ENCODE measurements around the gene KLK3.

Gene KLK3

DNA sequence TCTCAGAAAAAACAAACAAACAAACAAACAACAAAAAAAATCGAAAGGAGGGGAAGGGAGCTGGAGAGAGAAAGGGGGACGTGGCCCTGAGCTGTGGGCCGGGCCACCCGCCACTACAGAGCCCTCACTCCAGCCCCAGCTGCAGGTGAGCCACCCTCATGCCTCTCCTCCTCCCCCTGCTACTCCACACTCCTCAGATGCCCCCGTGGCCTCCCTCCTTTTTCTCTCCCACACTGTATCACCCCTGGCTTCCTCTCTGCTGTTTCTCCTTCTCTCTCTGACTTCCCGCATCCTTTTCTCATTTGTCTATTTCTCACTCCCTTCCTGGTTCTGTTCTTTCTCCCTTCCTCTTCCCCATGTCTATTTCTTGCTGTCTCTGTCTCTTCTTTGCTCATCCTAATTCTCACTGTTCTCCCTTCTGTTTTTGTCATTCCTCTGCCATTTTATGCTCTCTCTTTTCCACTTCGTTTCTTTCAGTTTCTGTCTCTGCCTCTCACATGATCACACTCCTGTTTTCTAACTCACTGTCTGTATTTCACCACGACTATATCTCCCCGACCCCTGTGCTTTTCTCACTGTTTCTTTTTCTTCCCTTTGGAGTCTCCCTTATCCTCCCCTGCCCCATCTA lies 21.2 kb downstream of the KLK3 start:
- H3K27me3 ChIP-seq (ENCODE audit: control insufficient read depth in 3 of 3, insufficient read depth in 3 of 3, low read depth in 1 of 3, low read length in 3 of 3), result peaks cover 0 to 63% (median 3%) of the 10 kb centered on the region in 3 experiments
- H3K9ac ChIP-seq (ENCODE audit: low read depth, low read length, poor library complexity), result no peak overlapping the region
- no peak overlapping the region for H3K18ac ChIP-seq (ENCODE audit: low read length)
- no peak overlapping the region for H2AK5ac ChIP-seq (ENCODE audit: low read depth, low read length)
- H2BK12ac ChIP-seq (ENCODE audit: low read length), result no peak overlapping the region
- H3K4me1 ChIP-seq (ENCODE audit: control insufficient read depth in 2 of 2, insufficient read depth in 1 of 2, low read depth in 1 of 2, low read length in 2 of 2), result no peaks in the 10 kb centered on the region
- H3K9me3 ChIP-seq (replicated peaks in 1 of 2; ENCODE audit: control insufficient read depth in 2 of 2, insufficient read depth in 1 of 2, low read depth in 1 of 2, low read length in 2 of 2), result no peaks in the 10 kb centered on the region
- H4K8ac ChIP-seq (ENCODE audit: low read depth, low read length), result no peak overlapping the region
- H2BK15ac ChIP-seq (ENCODE audit: low read length), result no peak overlapping the region
- no peak overlapping the region for H3K4me2 ChIP-seq (ENCODE audit: insufficient read depth, low read length, poor library complexity, severe bottlenecking)
- no peak overlapping the region for H3K4me3 ChIP-seq (ENCODE audit: low read length in 2 of 2)
- no peak overlapping the region for H2BK120ac ChIP-seq (ENCODE audit: low read depth, low read length)
- no peak overlapping the region for H3K23ac ChIP-seq (ENCODE audit: low read depth, low read length, poor library complexity)
- H3K4ac ChIP-seq (ENCODE audit: low read length), result no peak overlapping the region
- no peak overlapping the region for H2AFZ ChIP-seq (ENCODE audit: low read length)
- H3K79me1 ChIP-seq (ENCODE audit: low read depth, low read length), result no peaks in the 10 kb centered on the region
- no peak overlapping the region for H3K14ac ChIP-seq (ENCODE audit: low read length)
- DNase-seq (ENCODE audit: low spot score), result no peak
- WGBS, 2 donors (ENCODE audit: extremely low coverage in 2 of 2, insufficient read length in 2 of 2, insufficient replicate concordance in 1 of 2), result no CpG with 5 or more reads among the region's 9 CpGs
- no peak overlapping the region for H2BK5ac ChIP-seq (ENCODE audit: low read length)
- no peak overlapping the region for H3K27ac ChIP-seq (replicated peaks; ENCODE audit: low read length)
- H4K91ac ChIP-seq (ENCODE audit: low read depth, low read length, poor library complexity), result no peak overlapping the region
- no peaks in the 10 kb centered on the region for H3K36me3 ChIP-seq (replicated peaks in 1 of 2; ENCODE audit: control insufficient read depth in 2 of 2, insufficient read depth in 2 of 2, low read length in 2 of 2)

DNA sequence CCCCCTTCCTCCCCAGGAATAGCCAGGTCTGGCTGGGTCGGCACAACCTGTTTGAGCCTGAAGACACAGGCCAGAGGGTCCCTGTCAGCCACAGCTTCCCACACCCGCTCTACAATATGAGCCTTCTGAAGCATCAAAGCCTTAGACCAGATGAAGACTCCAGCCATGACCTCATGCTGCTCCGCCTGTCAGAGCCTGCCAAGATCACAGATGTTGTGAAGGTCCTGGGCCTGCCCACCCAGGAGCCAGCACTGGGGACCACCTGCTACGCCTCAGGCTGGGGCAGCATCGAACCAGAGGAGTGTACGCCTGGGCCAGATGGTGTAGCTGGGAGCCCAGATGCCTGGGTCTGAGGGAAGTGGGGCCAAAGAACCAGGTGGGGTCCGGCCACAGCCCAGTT lies 21.7 kb downstream of the KLK3 start:
- no peak overlapping the region for H2AFZ ChIP-seq (ENCODE audit: low read length)
- no peaks in the 10 kb centered on the region for H3K9me3 ChIP-seq (replicated peaks in 1 of 2; ENCODE audit: control insufficient read depth in 2 of 2, insufficient read depth in 1 of 2, low read depth in 1 of 2, low read length in 2 of 2)
- no peak overlapping the region for H3K4me2 ChIP-seq (ENCODE audit: insufficient read depth, low read length, poor library complexity, severe bottlenecking)
- no peak overlapping the region for H2AK5ac ChIP-seq (ENCODE audit: low read depth, low read length)
- H3K4me3 ChIP-seq (ENCODE audit: low read length in 2 of 2), result no peak overlapping the region
- WGBS, 2 donors (ENCODE audit: extremely low coverage in 2 of 2, insufficient read length in 2 of 2, insufficient replicate concordance in 1 of 2), result no CpG with 5 or more reads among the region's 7 CpGs
- no peak overlapping the region for H4K8ac ChIP-seq (ENCODE audit: low read depth, low read length)
- H4K91ac ChIP-seq (ENCODE audit: low read depth, low read length, poor library complexity), result no peak overlapping the region
- no peak overlapping the region for H2BK12ac ChIP-seq (ENCODE audit: low read length)
- no peak overlapping the region for H3K27ac ChIP-seq (replicated peaks; ENCODE audit: low read length)
- no peaks in the 10 kb centered on the region for H3K79me1 ChIP-seq (ENCODE audit: low read depth, low read length)
- no peak overlapping the region for H2BK5ac ChIP-seq (ENCODE audit: low read length)
- H3K27me3 ChIP-seq (ENCODE audit: control insufficient read depth in 3 of 3, insufficient read depth in 3 of 3, low read depth in 1 of 3, low read length in 3 of 3), result peaks cover 0 to 59% (median 3%) of the 10 kb centered on the region in 3 experiments
- no peak overlapping the region for H3K23ac ChIP-seq (ENCODE audit: low read depth, low read length, poor library complexity)
- H2BK15ac ChIP-seq (ENCODE audit: low read length), result no peak overlapping the region
- DNase-seq (ENCODE audit: low spot score), result no peak
- no peak overlapping the region for H3K14ac ChIP-seq (ENCODE audit: low read length)
- H2BK120ac ChIP-seq (ENCODE audit: low read depth, low read length), result no peak overlapping the region
- no peaks in the 10 kb centered on the region for H3K36me3 ChIP-seq (replicated peaks in 1 of 2; ENCODE audit: control insufficient read depth in 2 of 2, insufficient read depth in 2 of 2, low read length in 2 of 2)
- H3K9ac ChIP-seq (ENCODE audit: low read depth, low read length, poor library complexity), result no peak overlapping the region
- H3K4me1 ChIP-seq (ENCODE audit: control insufficient read depth in 2 of 2, insufficient read depth in 1 of 2, low read depth in 1 of 2, low read length in 2 of 2), result no peaks in the 10 kb centered on the region
- no peak overlapping the region for H3K4ac ChIP-seq (ENCODE audit: low read length)
- peak overlapping the region; percentile 23 for H3K18ac ChIP-seq (ENCODE audit: low read length)

DNA sequence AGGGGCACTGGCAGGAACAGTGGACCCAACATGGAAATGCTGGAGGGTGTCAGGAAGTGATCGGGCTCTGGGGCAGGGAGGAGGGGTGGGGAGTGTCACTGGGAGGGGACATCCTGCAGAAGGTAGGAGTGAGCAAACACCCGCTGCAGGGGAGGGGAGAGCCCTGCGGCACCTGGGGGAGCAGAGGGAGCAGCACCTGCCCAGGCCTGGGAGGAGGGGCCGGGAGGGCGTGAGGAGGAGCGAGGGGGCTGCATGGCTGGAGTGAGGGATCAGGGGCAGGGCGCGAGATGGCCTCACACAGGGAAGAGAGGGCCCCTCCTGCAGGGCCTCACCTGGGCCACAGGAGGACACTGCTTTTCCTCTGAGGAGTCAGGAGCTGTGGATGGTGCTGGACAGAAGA lies 22.6 kb downstream of the KLK3 start:
- no peak overlapping the region for H3K23ac ChIP-seq (ENCODE audit: low read depth, low read length, poor library complexity)
- H2AFZ ChIP-seq (ENCODE audit: low read length), result no peak overlapping the region
- no peak overlapping the region for H2BK15ac ChIP-seq (ENCODE audit: low read length)
- no peak overlapping the region for H2BK12ac ChIP-seq (ENCODE audit: low read length)
- peak overlapping the region; percentile 39 for H2AK5ac ChIP-seq (ENCODE audit: low read depth, low read length)
- peak overlapping the region; percentile 40 for H2BK5ac ChIP-seq (ENCODE audit: low read length)
- no peak for DNase-seq (ENCODE audit: low spot score)
- H4K8ac ChIP-seq (ENCODE audit: low read depth, low read length), result no peak overlapping the region
- H4K91ac ChIP-seq (ENCODE audit: low read depth, low read length, poor library complexity), result no peak overlapping the region
- no peak overlapping the region for H3K4ac ChIP-seq (ENCODE audit: low read length)
- peaks cover 0 to 59% (median 3%) of the 10 kb centered on the region in 3 experiments for H3K27me3 ChIP-seq (ENCODE audit: control insufficient read depth in 3 of 3, insufficient read depth in 3 of 3, low read depth in 1 of 3, low read length in 3 of 3)
- WGBS, 2 donors (ENCODE audit: extremely low coverage in 2 of 2, insufficient read length in 2 of 2, insufficient replicate concordance in 1 of 2), result no CpG with 5 or more reads among the region's 8 CpGs
- no peak overlapping the region for H3K4me3 ChIP-seq (ENCODE audit: low read length in 2 of 2)
- H3K14ac ChIP-seq (ENCODE audit: low read length), result peak overlapping the region; percentile 85
- H3K18ac ChIP-seq (ENCODE audit: low read length), result no peak overlapping the region
- no peak overlapping the region for H2BK120ac ChIP-seq (ENCODE audit: low read depth, low read length)
- H3K4me2 ChIP-seq (ENCODE audit: insufficient read depth, low read length, poor library complexity, severe bottlenecking), result no peak overlapping the region
- no peaks in the 10 kb centered on the region for H3K9me3 ChIP-seq (replicated peaks in 1 of 2; ENCODE audit: control insufficient read depth in 2 of 2, insufficient read depth in 1 of 2, low read depth in 1 of 2, low read length in 2 of 2)
- no peak overlapping the region for H3K9ac ChIP-seq (ENCODE audit: low read depth, low read length, poor library complexity)
- H3K27ac ChIP-seq (replicated peaks; ENCODE audit: low read length), result no peak overlapping the region
- H3K79me1 ChIP-seq (ENCODE audit: low read depth, low read length), result no peaks in the 10 kb centered on the region
- H3K36me3 ChIP-seq (replicated peaks in 1 of 2; ENCODE audit: control insufficient read depth in 2 of 2, insufficient read depth in 2 of 2, low read length in 2 of 2), result no peaks in the 10 kb centered on the region
- no peaks in the 10 kb centered on the region for H3K4me1 ChIP-seq (ENCODE audit: control insufficient read depth in 2 of 2, insufficient read depth in 1 of 2, low read depth in 1 of 2, low read length in 2 of 2)

DNA sequence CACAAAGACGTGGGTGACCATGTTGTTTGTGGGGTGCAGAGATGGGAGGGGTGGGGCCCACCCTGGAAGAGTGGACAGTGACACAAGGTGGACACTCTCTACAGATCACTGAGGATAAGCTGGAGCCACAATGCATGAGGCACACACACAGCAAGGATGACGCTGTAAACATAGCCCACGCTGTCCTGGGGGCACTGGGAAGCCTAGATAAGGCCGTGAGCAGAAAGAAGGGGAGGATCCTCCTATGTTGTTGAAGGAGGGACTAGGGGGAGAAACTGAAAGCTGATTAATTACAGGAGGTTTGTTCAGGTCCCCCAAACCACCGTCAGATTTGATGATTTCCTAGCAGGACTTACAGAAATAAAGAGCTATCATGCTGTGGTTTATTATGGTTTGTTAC lies 24.1 kb downstream of the KLK3 start:
- no peak overlapping the region for H3K23ac ChIP-seq (ENCODE audit: low read depth, low read length, poor library complexity)
- H2BK5ac ChIP-seq (ENCODE audit: low read length), result no peak overlapping the region
- H3K79me1 ChIP-seq (ENCODE audit: low read depth, low read length), result no peaks in the 10 kb centered on the region
- no peak overlapping the region for H4K8ac ChIP-seq (ENCODE audit: low read depth, low read length)
- no peaks in the 10 kb centered on the region for H3K4me1 ChIP-seq (ENCODE audit: control insufficient read depth in 2 of 2, insufficient read depth in 1 of 2, low read depth in 1 of 2, low read length in 2 of 2)
- peaks cover 0 to 52% (median 3%) of the 10 kb centered on the region in 3 experiments for H3K27me3 ChIP-seq (ENCODE audit: control insufficient read depth in 3 of 3, insufficient read depth in 3 of 3, low read depth in 1 of 3, low read length in 3 of 3)
- DNase-seq (ENCODE audit: low spot score), result no peak
- H3K9me3 ChIP-seq (replicated peaks in 1 of 2; ENCODE audit: control insufficient read depth in 2 of 2, insufficient read depth in 1 of 2, low read depth in 1 of 2, low read length in 2 of 2), result no peaks in the 10 kb centered on the region
- no peak overlapping the region for H3K9ac ChIP-seq (ENCODE audit: low read depth, low read length, poor library complexity)
- H4K91ac ChIP-seq (ENCODE audit: low read depth, low read length, poor library complexity), result no peak overlapping the region
- no peak overlapping the region for H3K4ac ChIP-seq (ENCODE audit: low read length)
- H3K18ac ChIP-seq (ENCODE audit: low read length), result no peak overlapping the region
- H3K4me3 ChIP-seq (ENCODE audit: low read length in 2 of 2), result no peak overlapping the region
- no peak overlapping the region for H3K14ac ChIP-seq (ENCODE audit: low read length)
- WGBS, 2 donors (ENCODE audit: extremely low coverage in 2 of 2, insufficient read length in 2 of 2, insufficient replicate concordance in 1 of 2), result no CpG with 5 or more reads among the region's 5 CpGs
- H3K4me2 ChIP-seq (ENCODE audit: insufficient read depth, low read length, poor library complexity, severe bottlenecking), result no peak overlapping the region
- H3K36me3 ChIP-seq (replicated peaks in 1 of 2; ENCODE audit: control insufficient read depth in 2 of 2, insufficient read depth in 2 of 2, low read length in 2 of 2), result no peaks in the 10 kb centered on the region
- no peak overlapping the region for H2AFZ ChIP-seq (ENCODE audit: low read length)
- no peak overlapping the region for H2BK120ac ChIP-seq (ENCODE audit: low read depth, low read length)
- no peak overlapping the region for H3K27ac ChIP-seq (replicated peaks; ENCODE audit: low read length)
- no peak overlapping the region for H2AK5ac ChIP-seq (ENCODE audit: low read depth, low read length)
- no peak overlapping the region for H2BK15ac ChIP-seq (ENCODE audit: low read length)
- no peak overlapping the region for H2BK12ac ChIP-seq (ENCODE audit: low read length)
